ENCODE measurements around the gene CCNA1. TPM values are rescaled to one million over a fixed set of nuclear protein-coding genes. Genes with fewer than 3 reads are reported as not detected.

The CCNA1 gene
- total RNA-seq: 0.39 and 2.8 TPM in 2 replicates

DNA sequence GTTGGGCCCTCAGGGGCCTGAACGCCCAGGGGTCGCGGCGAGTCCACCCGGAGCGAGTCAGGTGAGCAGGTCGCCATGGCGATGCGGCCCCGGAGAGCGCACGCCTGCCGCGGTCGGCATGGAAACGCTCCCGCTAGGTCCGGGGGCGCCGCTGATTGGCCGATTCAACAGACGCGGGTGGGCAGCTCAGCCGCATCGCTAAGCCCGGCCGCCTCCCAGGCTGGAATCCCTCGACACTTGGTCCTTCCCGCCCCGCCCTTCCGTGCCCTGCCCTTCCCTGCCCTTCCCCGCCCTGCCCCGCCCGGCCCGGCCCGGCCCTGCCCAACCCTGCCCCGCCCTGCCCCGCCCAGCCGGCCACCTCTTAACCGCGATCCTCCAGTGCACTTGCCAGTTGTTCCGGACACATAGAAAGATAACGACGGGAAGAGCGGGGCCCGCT, at the start of gene CCNA1:
Gene CCNA1 (plus strand): TSS at position 390 of the 439 bp plus-strand sequence. CDS start 562 bp downstream, outside the sequence.

Other genes with a start within 250 kb of the CCNA1 start
- gene SOHLH2, start 217.9 kb upstream of the CCNA1 start, total RNA-seq: 0.07 and 0.56 TPM in 2 replicates
- gene CCDC169, start 134.7 kb upstream of the CCNA1 start, total RNA-seq: 1.6 and 2.8 TPM in 2 replicates
- gene SPART, start 86.1 kb upstream of the CCNA1 start, total RNA-seq: 152 and 153 TPM in 2 replicates
- not detected in 2 replicates for gene SERTM1, start 241.5 kb downstream of the CCNA1 start, total RNA-seq